Measurements from ENCODE around the gene MAP7.

Gene MAP7

GRCh38 chr6:136563386-136564152 is 13.3 kb upstream of the MAP7 start:
- DNase-seq: no peak

DNA sequence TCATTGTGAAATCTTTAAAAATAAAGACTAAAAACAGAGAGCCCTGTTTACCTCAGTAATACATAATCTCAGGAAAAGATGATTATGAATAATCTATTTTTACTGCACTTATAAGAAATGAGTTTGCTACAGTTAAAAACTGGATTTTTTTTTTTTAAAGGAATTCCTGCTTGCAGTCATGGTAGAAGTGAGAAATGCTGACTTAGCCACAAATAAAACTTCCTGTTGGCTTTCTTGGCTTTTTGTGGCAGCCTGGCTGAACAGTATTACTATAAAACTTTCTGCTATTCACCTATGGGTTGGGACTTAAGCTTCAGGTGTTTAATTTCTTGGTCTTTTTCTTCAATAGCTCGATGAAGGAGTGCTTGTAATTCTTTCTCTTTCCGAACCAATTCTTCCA is 12.0 kb upstream of the MAP7 start:
- DNase-seq: no peak

DNA sequence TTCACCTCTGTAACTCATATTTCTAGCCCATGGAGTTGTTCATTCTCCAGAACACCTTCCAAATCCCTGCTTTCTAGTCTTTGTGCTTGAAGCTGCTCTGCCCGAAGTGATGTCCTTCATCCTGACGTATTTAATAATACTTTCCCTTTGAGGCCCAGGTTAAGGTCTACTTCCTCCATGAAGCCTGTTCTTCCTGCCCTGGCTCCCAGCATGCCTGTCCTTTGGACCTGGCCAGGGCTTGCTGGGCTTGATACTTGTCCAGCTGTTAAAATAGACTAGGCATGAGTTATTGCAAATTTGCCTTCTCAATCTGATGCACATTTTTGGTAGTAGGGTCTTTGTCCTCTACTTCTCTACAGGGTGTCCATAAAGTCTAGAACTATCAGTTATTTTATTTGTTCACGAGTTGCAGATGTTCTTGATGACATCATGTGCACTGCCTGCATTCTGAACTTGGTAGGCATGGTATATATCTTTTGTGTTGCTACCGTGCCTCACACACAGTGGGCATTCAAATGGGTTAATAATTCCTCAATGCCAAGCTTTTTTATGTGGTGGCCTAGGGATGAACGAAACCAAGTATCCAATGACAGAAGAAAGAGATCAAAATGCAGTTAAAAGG is 3.1 kb upstream of the MAP7 start:
- DNase-seq: no peak

DNA sequence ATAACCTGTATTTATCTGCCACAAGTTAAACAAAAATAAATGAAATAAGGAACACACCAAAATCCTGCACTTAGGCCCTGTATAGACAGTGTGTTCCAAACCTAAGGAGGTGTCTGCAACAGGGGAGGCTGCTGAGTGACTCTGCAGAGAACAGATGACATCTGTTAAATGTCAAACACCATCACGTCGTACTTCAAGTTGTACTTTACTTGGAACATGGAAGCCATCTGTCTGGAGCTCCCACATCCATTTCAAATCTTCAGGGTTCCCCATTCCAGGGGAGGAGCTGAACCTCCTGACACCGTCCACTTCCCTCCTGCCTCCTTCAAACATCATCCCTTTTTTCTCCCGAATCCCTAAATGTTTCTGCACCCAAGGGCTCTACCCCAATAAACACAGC is 1.8 kb upstream of the MAP7 start:
- no peak for DNase-seq

DNA sequence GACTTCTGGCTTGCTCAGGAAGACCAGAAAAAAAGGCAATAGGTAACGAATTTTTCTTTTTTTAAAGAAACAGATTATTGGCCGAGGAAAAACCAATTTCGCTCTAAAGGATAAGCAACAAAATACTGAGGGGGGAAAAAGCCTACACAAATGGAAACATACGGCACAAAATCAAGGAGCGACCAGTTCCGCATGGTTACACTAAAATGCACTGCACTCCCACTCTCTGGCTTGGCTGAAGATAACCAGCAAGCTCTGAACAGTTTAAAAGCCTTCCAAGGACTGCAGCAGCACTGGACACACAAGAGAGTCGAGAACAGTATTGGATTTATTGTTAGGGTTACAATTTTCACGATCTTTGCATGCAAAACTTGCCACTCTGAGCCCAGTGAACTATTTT is 881 bp upstream of the MAP7 start:
- no peak for DNase-seq

DNA sequence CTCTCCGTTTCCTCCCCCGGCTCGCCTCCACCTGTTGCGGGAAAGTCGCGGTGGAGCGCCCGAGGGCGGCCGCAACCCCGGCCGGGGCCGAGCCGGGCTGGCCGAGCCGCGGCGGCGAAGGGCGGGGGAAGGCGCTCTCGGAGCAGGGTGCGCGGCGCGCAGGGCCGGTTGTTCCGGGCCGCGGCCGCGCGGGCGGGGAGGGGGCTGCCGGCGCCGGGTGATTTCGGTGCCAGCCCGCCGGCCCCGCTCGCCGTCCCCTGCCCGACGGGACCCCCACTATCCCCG is 235 bp downstream of the MAP7 start:
- no peak for DNase-seq

- DNase-seq: no peak
Measured at GRCh38 chr6:136549300-136550044, 750 bp downstream of the MAP7 start.

DNA sequence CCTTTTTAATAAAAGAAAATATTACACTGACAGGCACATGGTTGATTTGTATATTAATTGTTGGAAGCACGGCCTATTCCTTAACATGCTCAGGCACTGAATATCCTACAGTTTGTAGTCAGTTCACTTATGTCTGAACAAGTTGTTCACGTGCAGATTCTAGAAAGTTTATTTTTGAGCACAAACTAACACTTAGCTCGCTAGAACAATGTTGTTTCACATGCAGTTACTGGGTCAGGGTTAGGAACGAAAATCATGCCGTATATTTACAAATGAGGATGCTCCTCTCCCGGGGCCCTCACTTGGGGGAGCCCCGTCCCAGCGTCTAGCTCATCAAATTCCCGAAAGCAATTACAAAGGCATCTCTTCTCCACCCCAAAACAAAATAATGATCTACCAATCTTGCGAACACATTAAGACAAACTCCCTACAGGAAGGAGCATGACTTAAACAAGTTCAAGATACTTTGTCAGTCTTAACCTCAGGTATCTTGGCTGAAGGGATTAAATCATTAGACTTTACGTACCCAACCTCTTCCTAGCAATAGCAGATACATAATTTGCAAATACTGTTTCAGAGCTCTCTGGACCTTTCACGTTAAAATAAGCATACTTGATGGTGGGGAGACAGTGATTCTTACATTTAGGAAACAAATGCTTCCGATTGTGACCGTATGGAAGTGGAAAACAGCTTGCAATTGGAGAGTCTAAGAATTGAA is 1.5 kb downstream of the MAP7 start:
- no peak for DNase-seq

- DNase-seq: no peak
Measured at GRCh38 chr6:136547871-136548270, 2.4 kb downstream of the MAP7 start.

- no peak for DNase-seq
Measured at GRCh38 chr6:136547336-136547735, 2.9 kb downstream of the MAP7 start.

DNA sequence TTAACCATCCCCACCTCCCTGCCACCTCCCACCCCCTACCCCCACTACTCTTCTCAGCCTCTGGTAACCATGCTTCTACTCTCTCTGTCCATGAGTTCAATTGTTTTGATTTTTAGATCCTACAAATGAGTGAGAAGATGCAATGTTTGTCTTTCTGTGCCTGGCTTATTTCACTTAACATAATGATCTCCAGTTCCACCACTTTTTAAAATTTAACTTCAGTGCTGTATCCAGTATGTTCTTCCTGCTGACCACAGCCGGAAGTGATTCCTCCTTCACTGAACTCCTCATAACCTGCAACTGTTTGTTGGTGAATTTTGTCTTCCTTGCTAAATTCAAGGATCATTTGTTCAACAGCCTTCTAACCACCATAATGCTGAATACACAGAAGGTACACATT is 3.9 kb downstream of the MAP7 start:
- DNase-seq: no peak

DNA sequence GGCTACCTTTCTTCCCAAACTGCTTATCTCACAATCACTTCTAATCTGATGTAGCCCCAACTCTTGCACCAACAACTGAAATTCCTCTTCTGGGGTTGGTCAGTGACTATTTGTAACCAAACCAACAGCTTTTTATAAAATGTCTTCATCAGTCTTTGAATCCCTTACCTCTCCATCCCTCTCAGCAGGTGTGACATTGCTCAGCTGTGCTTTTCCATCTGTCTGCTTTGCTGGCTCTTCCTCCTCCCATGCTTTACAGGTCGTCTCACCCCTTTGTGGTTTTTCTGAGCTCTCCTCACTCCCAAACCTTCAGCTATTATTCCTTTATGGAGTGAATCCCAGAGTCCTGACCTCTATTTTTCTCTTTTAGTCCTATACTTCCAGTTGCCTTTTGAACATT is 5.9 kb downstream of the MAP7 start:
- DNase-seq: no peak

GRCh38 chr6:136541395-136541794 is 8.8 kb downstream of the MAP7 start:
- no peak for DNase-seq

- no peak for DNase-seq
Measured at GRCh38 chr6:136539967-136540652, 10.1 kb downstream of the MAP7 start.

GRCh38 chr6:136538836-136539235 is 11.4 kb downstream of the MAP7 start:
- DNase-seq: no peak

DNA sequence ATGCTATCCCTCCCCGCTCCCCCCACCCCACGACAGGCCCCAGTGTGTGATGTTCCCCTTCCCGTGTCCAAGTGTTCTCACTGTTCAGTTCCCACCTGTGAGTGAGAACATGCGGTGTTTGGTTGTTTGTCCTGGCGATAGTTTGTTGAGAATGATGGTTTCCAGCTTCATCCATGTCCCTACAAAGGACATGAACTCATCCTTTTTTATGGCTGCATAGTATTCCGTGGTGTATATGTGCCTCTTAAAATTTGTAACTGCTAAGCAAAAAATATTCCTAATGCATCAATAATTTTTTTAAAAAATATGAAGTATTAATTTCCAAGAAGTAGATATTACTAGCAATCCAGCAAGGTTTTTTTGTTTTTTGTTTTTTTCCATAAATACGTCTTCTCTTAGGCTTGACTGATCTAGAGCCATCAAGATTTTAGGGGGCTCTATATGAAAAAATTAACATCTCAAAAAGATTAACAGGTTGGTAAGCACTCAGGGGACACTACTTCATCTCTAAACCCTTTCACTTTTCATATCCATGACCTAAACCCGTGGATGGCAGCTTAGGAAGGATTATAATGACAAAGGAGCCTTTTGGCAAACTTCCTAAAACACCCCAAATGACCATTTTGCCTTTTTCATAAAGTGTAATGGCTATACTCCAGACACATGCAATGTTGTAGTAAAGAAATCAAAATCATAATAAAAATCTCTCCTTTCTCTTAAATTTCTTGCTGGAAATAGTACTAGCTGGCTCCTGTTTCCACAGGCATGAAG is 14.2 kb downstream of the MAP7 start:
- DNase-seq: no peak

- DNase-seq: no peak
Measured at GRCh38 chr6:136535017-136535765, 15.0 kb downstream of the MAP7 start.

GRCh38 chr6:136534268-136534667 is 16.0 kb downstream of the MAP7 start:
- no peak for DNase-seq

- no peak for DNase-seq
Measured at GRCh38 chr6:136533487-136533886, 16.7 kb downstream of the MAP7 start.

- DNase-seq: no peak
Measured at GRCh38 chr6:136532030-136532429, 18.2 kb downstream of the MAP7 start.

DNA sequence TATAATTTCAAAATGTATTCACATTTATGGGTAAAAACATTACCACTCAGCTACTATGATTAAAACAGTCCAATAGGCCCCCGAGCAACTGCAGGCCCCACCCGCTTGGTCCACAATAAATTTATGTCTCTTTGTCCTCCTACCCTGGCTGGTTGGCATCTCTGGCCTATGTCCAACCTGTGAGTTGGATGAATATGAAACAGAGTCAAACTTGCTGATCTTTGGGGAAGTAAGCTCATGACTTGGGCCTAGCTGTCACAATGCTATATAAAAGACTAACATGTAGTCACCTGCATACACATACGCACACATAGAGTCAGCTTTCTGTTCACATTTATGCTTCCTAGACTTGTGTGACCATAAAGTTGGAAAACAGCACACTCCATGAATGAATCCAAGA is 20.5 kb downstream of the MAP7 start:
- DNase-seq: no peak

DNA sequence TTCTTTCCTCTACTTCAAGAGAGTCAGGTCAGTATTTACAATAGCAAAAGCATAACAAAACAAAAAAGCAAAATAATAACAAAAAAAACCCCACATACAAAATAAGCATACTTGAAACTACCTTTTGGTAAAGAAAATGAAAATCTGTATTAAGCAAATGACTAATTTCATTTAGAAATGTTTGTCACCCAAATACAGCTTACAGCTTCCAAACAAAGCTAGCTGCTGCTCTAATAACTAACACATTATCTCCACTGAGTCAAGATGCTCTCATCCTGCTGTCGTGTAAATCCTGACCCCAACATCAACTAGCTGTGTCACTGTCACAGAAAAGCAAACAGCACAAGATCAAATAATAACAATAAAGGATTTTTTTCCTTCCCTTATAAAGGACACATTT is 21.7 kb downstream of the MAP7 start:
- DNase-seq: no peak

Measured in CD4-positive, alpha-beta T cell treated with Interleukin-4 for 4 hours (primary cell).